ENCODE data around the gene LLPH.
A peak's percentile ranks its signal among the peaks of the same experiment; 100 is the strongest.

The LLPH gene

GRCh38 chr12:66142826-66143225 is 12.3 kb upstream of the LLPH start:
- DNase-seq (ENCODE audit: low read depth) = no peak

- DNase-seq (ENCODE audit: low read depth) = no peak
Observed at GRCh38 chr12:66141299-66141698, 10.7 kb upstream of the LLPH start.

- DNase-seq (ENCODE audit: low read depth) = no peak
Observed at GRCh38 chr12:66140731-66141130, 10.2 kb upstream of the LLPH start.

GRCh38 chr12:66139328-66139727 is 8.8 kb upstream of the LLPH start:
- no peak for DNase-seq (ENCODE audit: low read depth)

GRCh38 chr12:66137937-66138336 is 7.4 kb upstream of the LLPH start:
- no peak for DNase-seq (ENCODE audit: low read depth)

- DNase-seq (ENCODE audit: low read depth) = no peak
Observed at GRCh38 chr12:66132408-66132807, 1.9 kb upstream of the LLPH start.

GRCh38 chr12:66131067-66131688 is 628 bp upstream of the LLPH start:
- no peak for DNase-seq (ENCODE audit: low read depth)

- DNase-seq (ENCODE audit: low read depth) = no peak
Observed at GRCh38 chr12:66129934-66130266, 650 bp downstream of the LLPH start.

- no peak for DNase-seq (ENCODE audit: low read depth)
Observed at GRCh38 chr12:66127650-66128049, 2.9 kb downstream of the LLPH start.

- DNase-seq (ENCODE audit: low read depth) = no peak
Observed at GRCh38 chr12:66120477-66120876, 10.1 kb downstream of the LLPH start.

GRCh38 chr12:66119870-66120241 is 10.7 kb downstream of the LLPH start:
- DNase-seq (ENCODE audit: low read depth) = no peak

- no peak for DNase-seq (ENCODE audit: low read depth)
Observed at GRCh38 chr12:66119229-66119869, 11.2 kb downstream of the LLPH start.

- no peak for DNase-seq (ENCODE audit: low read depth)
Observed at GRCh38 chr12:66118240-66118891, 12.2 kb downstream of the LLPH start.

GRCh38 chr12:66117242-66117641 is 13.3 kb downstream of the LLPH start:
- no peak for DNase-seq (ENCODE audit: low read depth)

GRCh38 chr12:66115071-66115600 is 15.4 kb downstream of the LLPH start:
- DNase-seq (ENCODE audit: low read depth) = no peak

- DNase-seq (ENCODE audit: low read depth) = no peak
Observed at GRCh38 chr12:66113471-66113870, 17.1 kb downstream of the LLPH start.

- DNase-seq (ENCODE audit: low read depth) = no peak
Observed at GRCh38 chr12:66111605-66112004, 18.9 kb downstream of the LLPH start.

GRCh38 chr12:66109056-66109455 is 21.5 kb downstream of the LLPH start:
- DNase-seq (ENCODE audit: low read depth) = no peak

GRCh38 chr12:66108386-66108785 is 22.2 kb downstream of the LLPH start:
- DNase-seq (ENCODE audit: low read depth) = no peak

GRCh38 chr12:66107451-66107915 is 23.1 kb downstream of the LLPH start:
- peak; percentile 84 for DNase-seq (ENCODE audit: low read depth)

- DNase-seq (ENCODE audit: low read depth) = no peak
Observed at GRCh38 chr12:66103016-66103913, 27.3 kb downstream of the LLPH start.

- DNase-seq (ENCODE audit: low read depth) = no peak
Observed at GRCh38 chr12:66092559-66093269, 37.8 kb downstream of the LLPH start.
